Stimulated activated CD4-positive, alpha-beta T cell treated with anti-CD3 and anti-CD28 coated beads, Interleukin-15, amount 100 ng/mL, for 1 hour (primary cell): ENCODE measurements around the gene ARHGEF7.
"Not testable (repeated sequence)": the region's sequence is repeated elsewhere in the genome, so short reads cannot be mapped to it uniquely, and the experiment has no call there.

Source experiments
- DNase-seq, 2 donors: peaks; one replicate each; pipeline ENCODE4 v3.0.0-alpha.2; 2020; ENCODE audit warnings: low read depth in 1 of 2, low spot score in 1 of 2

The ARHGEF7 gene

GRCh38 chr13:111189516-111189915 lies 74.4 kb downstream of the ARHGEF7 start:
- DNase-seq: not testable (repeated sequence)

- not testable (repeated sequence) for DNase-seq
Observed at GRCh38 chr13:111193223-111193622, 78.1 kb downstream of the ARHGEF7 start.

- not testable (repeated sequence) for DNase-seq
Observed at GRCh38 chr13:111194651-111195050, 79.5 kb downstream of the ARHGEF7 start.

GRCh38 chr13:111198732-111199378 lies 83.7 kb downstream of the ARHGEF7 start:
- DNase-seq: not testable (repeated sequence)

GRCh38 chr13:111201304-111201940 lies 86.3 kb downstream of the ARHGEF7 start:
- no peak for DNase-seq

- DNase-seq: no peak
Observed at GRCh38 chr13:111202156-111202621, 87.1 kb downstream of the ARHGEF7 start.

GRCh38 chr13:111202745-111203144 lies 87.6 kb downstream of the ARHGEF7 start:
- no peak for DNase-seq

- DNase-seq: no peak
Observed at GRCh38 chr13:111203736-111204389, 88.8 kb downstream of the ARHGEF7 start.

- no peak for DNase-seq
Observed at GRCh38 chr13:111204438-111205177, 89.5 kb downstream of the ARHGEF7 start.

GRCh38 chr13:111206148-111206547 lies 91.0 kb downstream of the ARHGEF7 start:
- no peak for DNase-seq

GRCh38 chr13:111209613-111210012 lies 94.5 kb downstream of the ARHGEF7 start:
- DNase-seq: no peak

- no peak for DNase-seq
Observed at GRCh38 chr13:111210091-111210490, 95.0 kb downstream of the ARHGEF7 start.

GRCh38 chr13:111210544-111211469 lies 95.7 kb downstream of the ARHGEF7 start:
- DNase-seq: no peak

GRCh38 chr13:111211789-111212516 lies 96.8 kb downstream of the ARHGEF7 start:
- no peak for DNase-seq

GRCh38 chr13:111212517-111212873 lies 97.4 kb downstream of the ARHGEF7 start:
- DNase-seq: no peak

GRCh38 chr13:111213964-111214726 lies 99.0 kb downstream of the ARHGEF7 start:
- DNase-seq: no peak

GRCh38 chr13:111215081-111216047 lies 100.3 kb downstream of the ARHGEF7 start:
- DNase-seq: no peak
